Measurements from ENCODE around the gene AGTPBP1.
A peak's percentile ranks its signal among the peaks of the same experiment; 100 is the strongest.

AGTPBP1 gene

GRCh38 chr9:85737671-85738070, 4.1 kb downstream of the AGTPBP1 start:
- Histone ChIP-seq H3K27me3 (ENCODE audit: insufficient read depth, low read depth) (no peaks in the 10 kb centered on the region), H3K27ac (no peak overlapping the region), H3K4me2 (no peak overlapping the region), H3K36me3 (ENCODE audit: insufficient read depth) (no peaks in the 10 kb centered on the region), H4K20me1 (ENCODE audit: insufficient read depth) (peaks cover 12% of the 10 kb centered on the region; the same call in 1 of the 2 replicates), H3K9ac (no peak overlapping the region), H3K4me3 (IDR thresholded peaks at IDR 0.05; ENCODE audit: insufficient read depth, low read depth, low read length) (no peak overlapping the region), H2AFZ (ENCODE audit: low read depth) (no peak overlapping the region), H3K79me2 (ENCODE audit: insufficient read depth, low read depth) (peaks cover 76% of the 10 kb centered on the region), H3K4me1 (ENCODE audit: low read depth, poor library complexity, severe bottlenecking) (peaks cover 14% of the 10 kb centered on the region)
- no peak for TF ChIP-seq CTCF (conservative IDR thresholded peaks at IDR 0.05; ENCODE audit: low read depth, low read length)

- Histone ChIP-seq H3K4me1 (ENCODE audit: low read depth, poor library complexity, severe bottlenecking) (peaks cover 38% of the 10 kb centered on the region), H3K4me3 (IDR thresholded peaks at IDR 0.05; ENCODE audit: insufficient read depth, low read depth, low read length) (no peak overlapping the region), H3K9ac (no peak overlapping the region), H3K79me2 (ENCODE audit: insufficient read depth, low read depth) (peaks cover 63% of the 10 kb centered on the region; the same call in 1 of the 2 replicates), H3K27me3 (ENCODE audit: insufficient read depth, low read depth) (no peaks in the 10 kb centered on the region), H3K27ac (no peak overlapping the region), H3K4me2 (peak overlapping the region; percentile 47; the same call in 1 of the 2 replicates), H2AFZ (ENCODE audit: low read depth) (no peak overlapping the region), H3K36me3 (ENCODE audit: insufficient read depth) (no peaks in the 10 kb centered on the region), H4K20me1 (ENCODE audit: insufficient read depth) (peaks cover 4% of the 10 kb centered on the region; the same call in 1 of the 2 replicates)
- no peak for TF ChIP-seq CTCF (conservative IDR thresholded peaks at IDR 0.05; ENCODE audit: low read depth, low read length)
These were observed 10.7 kb downstream of the AGTPBP1 start for GRCh38 chr9:85730916-85731630.

GRCh38 chr9:85729882-85730281, 11.9 kb downstream of the AGTPBP1 start:
- Histone ChIP-seq H3K4me1 (ENCODE audit: low read depth, poor library complexity, severe bottlenecking) (peaks cover 38% of the 10 kb centered on the region), H3K4me3 (IDR thresholded peaks at IDR 0.05; ENCODE audit: insufficient read depth, low read depth, low read length) (no peak overlapping the region), H3K4me2 (peak overlapping the region; percentile 47), H3K36me3 (ENCODE audit: insufficient read depth) (no peaks in the 10 kb centered on the region), H3K27ac (peak overlapping the region; percentile 14), H3K27me3 (ENCODE audit: insufficient read depth, low read depth) (no peaks in the 10 kb centered on the region), H3K79me2 (ENCODE audit: insufficient read depth, low read depth) (peaks cover 59% of the 10 kb centered on the region; the same call in 1 of the 2 replicates), H3K9ac (no peak overlapping the region), H2AFZ (ENCODE audit: low read depth) (no peak overlapping the region), H4K20me1 (ENCODE audit: insufficient read depth) (no peaks in the 10 kb centered on the region)
- TF ChIP-seq CTCF (conservative IDR thresholded peaks at IDR 0.05; ENCODE audit: low read depth, low read length), result no peak

GRCh38 chr9:85727500-85727899, 14.3 kb downstream of the AGTPBP1 start:
- H3K79me2 ChIP-seq (ENCODE audit: insufficient read depth, low read depth), result peaks cover 39% of the 10 kb centered on the region; the same call in 1 of the 2 replicates

More at GRCh38 chr9:85727500-85727899, 14.3 kb downstream of the AGTPBP1 start:
- no peak for TF ChIP-seq CTCF (conservative IDR thresholded peaks at IDR 0.05; ENCODE audit: low read depth, low read length)
- H4K20me1 ChIP-seq (ENCODE audit: insufficient read depth), result no peaks in the 10 kb centered on the region
- H3K9ac ChIP-seq, result no peak overlapping the region
- H3K27me3 ChIP-seq (ENCODE audit: insufficient read depth, low read depth), result no peaks in the 10 kb centered on the region
- peaks cover 38% of the 10 kb centered on the region for H3K4me1 ChIP-seq (ENCODE audit: low read depth, poor library complexity, severe bottlenecking)
- no peak overlapping the region for H3K4me3 ChIP-seq (IDR thresholded peaks at IDR 0.05; ENCODE audit: insufficient read depth, low read depth, low read length)
- H3K27ac ChIP-seq, result no peak overlapping the region
- no peak overlapping the region for H2AFZ ChIP-seq (ENCODE audit: low read depth)
- no peaks in the 10 kb centered on the region for H3K36me3 ChIP-seq (ENCODE audit: insufficient read depth)
- H3K4me2 ChIP-seq, result no peak overlapping the region
